ENCODE results near the gene TCF12.

Gene TCF12

GRCh38 chr15:57218826-57219576 is 300.6 kb downstream of the TCF12 start:
- no peak for DNase-seq (ENCODE audit: low read depth)

GRCh38 chr15:57220205-57220604 is 301.8 kb downstream of the TCF12 start:
- DNase-seq (ENCODE audit: low read depth), result no peak

GRCh38 chr15:57221134-57221533 is 302.7 kb downstream of the TCF12 start:
- no peak for DNase-seq (ENCODE audit: low read depth)

GRCh38 chr15:57223345-57223744 is 304.9 kb downstream of the TCF12 start:
- DNase-seq (ENCODE audit: low read depth), result no peak

GRCh38 chr15:57223887-57224286 is 305.4 kb downstream of the TCF12 start:
- DNase-seq (ENCODE audit: low read depth), result no peak

GRCh38 chr15:57224664-57225063 is 306.2 kb downstream of the TCF12 start:
- DNase-seq (ENCODE audit: low read depth), result no peak

GRCh38 chr15:57227166-57227565 is 308.7 kb downstream of the TCF12 start:
- DNase-seq (ENCODE audit: low read depth), result no peak

- DNase-seq (ENCODE audit: low read depth), result no peak
Measured at GRCh38 chr15:57227899-57228298, 309.5 kb downstream of the TCF12 start.

GRCh38 chr15:57228395-57228794 is 310.0 kb downstream of the TCF12 start:
- DNase-seq (ENCODE audit: low read depth), result no peak

- DNase-seq (ENCODE audit: low read depth), result no peak
Measured at GRCh38 chr15:57229051-57229450, 310.6 kb downstream of the TCF12 start.

- DNase-seq (ENCODE audit: low read depth), result no peak
Measured at GRCh38 chr15:57231559-57231958, 313.1 kb downstream of the TCF12 start.

- no peak for DNase-seq (ENCODE audit: low read depth)
Measured at GRCh38 chr15:57234156-57234555, 315.7 kb downstream of the TCF12 start.

GRCh38 chr15:57235186-57235585 is 316.7 kb downstream of the TCF12 start:
- no peak for DNase-seq (ENCODE audit: low read depth)

- no peak for DNase-seq (ENCODE audit: low read depth)
Measured at GRCh38 chr15:57235873-57236272, 317.4 kb downstream of the TCF12 start.

GRCh38 chr15:57236561-57237300 is 318.3 kb downstream of the TCF12 start:
- no peak for DNase-seq (ENCODE audit: low read depth)

GRCh38 chr15:57237301-57237642 is 318.8 kb downstream of the TCF12 start:
- DNase-seq (ENCODE audit: low read depth), result no peak

- DNase-seq (ENCODE audit: low read depth), result no peak
Measured at GRCh38 chr15:57237676-57238075, 319.2 kb downstream of the TCF12 start.

GRCh38 chr15:57245130-57245529 is 326.7 kb downstream of the TCF12 start:
- no peak for DNase-seq (ENCODE audit: low read depth)

- no peak for DNase-seq (ENCODE audit: low read depth)
Measured at GRCh38 chr15:57245714-57246113, 327.3 kb downstream of the TCF12 start.

GRCh38 chr15:57248074-57248473 is 329.6 kb downstream of the TCF12 start:
- no peak for DNase-seq (ENCODE audit: low read depth)

- DNase-seq (ENCODE audit: low read depth), result no peak
Measured at GRCh38 chr15:57251308-57251707, 332.9 kb downstream of the TCF12 start.

GRCh38 chr15:57251941-57252340 is 333.5 kb downstream of the TCF12 start:
- no peak for DNase-seq (ENCODE audit: low read depth)

- no peak for DNase-seq (ENCODE audit: low read depth)
Measured at GRCh38 chr15:57253082-57253481, 334.6 kb downstream of the TCF12 start.

- no peak for DNase-seq (ENCODE audit: low read depth)
Measured at GRCh38 chr15:57253500-57253899, 335.1 kb downstream of the TCF12 start.
